SK-N-SH (cell line): ENCODE data around the gene NCAPH2. TPM values are rescaled to one million over a fixed set of nuclear protein-coding genes. Genes with fewer than 3 reads are reported as not detected.

Experiments
- CTCF ChIA-PET: fragments of 300-600, 350-600 bp; formaldehyde crosslinking; extraction: SDS; loops from one replicate; lab custom pipeline; 2021; lab: Yijun Ruan, JAX
- POLR2A ChIA-PET: fragments of 350-600 bp; sonication (Branson Sonifier 250); formaldehyde crosslinking; extraction: SDS; loops from one replicate; lab custom pipeline; 2020; ENCODE audit warnings: antibody characterized with exemption, inconsistent platforms; lab: Yijun Ruan, JAX
- DNase-seq: peaks from one replicate; pipeline ENCODE4 v3.0.0; 2012
- H2AFZ ChIP-seq: fragments of 200-600 bp; sonication (generic); 2 replicates; pipeline ENCODE4 v1.8.1; 2016; ENCODE audit warnings: antibody characterized with exemption, mild to moderate bottlenecking, low read depth
- H3F3A ChIP-seq: fragments of 200-600 bp; sonication (generic); replicated peaks from 2 replicates; pipeline ENCODE3; 2016; ENCODE audit warnings: antibody characterized with exemption, mild to moderate bottlenecking; ENCODE audit not compliant: insufficient read depth
- H3K27ac ChIP-seq, 2 experiments: fragments of 200-500 bp in 1 of 2; fragments of 200-600 bp in 1 of 2; sonication (Bioruptor generic) in 1 of 2; sonication (generic), shearing (Covaris generic) in 1 of 2; 2 replicates each; pipeline versions ENCODE4 v1.5.1 to v1.6.1; 2014 to 2016; ENCODE audit warnings: low read depth in 2 of 2, inconsistent platforms in 1 of 2, low read length in 1 of 2, mild to moderate bottlenecking in 1 of 2, mixed read lengths in 1 of 2
- H3K27me3 ChIP-seq: fragments of 200-600 bp; sonication (generic), shearing (Covaris generic); 2 replicates; pipeline ENCODE4 v1.6.1; 2016; ENCODE audit warnings: mixed run types; ENCODE audit not compliant: insufficient read depth
- H3K36me3 ChIP-seq, 2 experiments: fragments of 200-500 bp in 1 of 2; fragments of 200-600 bp in 1 of 2; sonication (Bioruptor generic) in 1 of 2; sonication (generic) in 1 of 2; replicated peaks in 1 of 2; 2 replicates each; pipeline versions ENCODE3 to v1.5.1; 2014 to 2016; ENCODE audit warnings: low read length in 1 of 2, mild to moderate bottlenecking in 1 of 2; ENCODE audit not compliant: insufficient read depth in 2 of 2, control insufficient read depth in 1 of 2
- H3K4me1 ChIP-seq, 2 experiments: fragments of 200-500 bp in 1 of 2; fragments of 200-600 bp in 1 of 2; sonication (Bioruptor generic) in 1 of 2; sonication (generic), shearing (Covaris generic) in 1 of 2; 2 replicates each; pipeline versions ENCODE4 v1.5.1 to v1.6.1; 2014 to 2016; ENCODE audit warnings: low read depth in 1 of 2, low read length in 1 of 2, mixed run types in 1 of 2; ENCODE audit not compliant: insufficient read depth in 2 of 2, control insufficient read depth in 1 of 2
- H3K4me2 ChIP-seq: fragments of 200-600 bp; sonication (generic), shearing (Covaris generic); 2 replicates; pipeline ENCODE4 v1.6.1; 2017; ENCODE audit warnings: mixed run types
- H3K4me3 ChIP-seq, 2 experiments: fragments of 200-500 bp in 1 of 2; fragments of 200-600 bp in 1 of 2; sonication (Bioruptor generic) in 1 of 2; sonication (generic), shearing (Covaris generic) in 1 of 2; 2 replicates each; pipeline versions ENCODE4 v1.5.1 to v1.8.1; 2014 to 2016; ENCODE audit warnings: low read depth in 2 of 2, inconsistent platforms in 1 of 2, low read length in 1 of 2, mild to moderate bottlenecking in 1 of 2, mixed read lengths in 1 of 2, moderate library complexity in 1 of 2
- H3K79me2 ChIP-seq: fragments of 200-600 bp; sonication (generic); 2 replicates; pipeline ENCODE4 v1.8.1; 2017; ENCODE audit warnings: mild to moderate bottlenecking; ENCODE audit not compliant: insufficient read depth
- H3K9ac ChIP-seq: fragments of 200-600 bp; sonication (generic); 2 replicates; pipeline ENCODE4 v1.6.1; 2017; ENCODE audit warnings: mixed run types
- H3K9me2 ChIP-seq: fragments of 200-600 bp; sonication (generic); 2 replicates; pipeline ENCODE4 v1.6.1; 2017; ENCODE audit warnings: mixed run types
- H3K9me3 ChIP-seq: fragments of 200-600 bp; sonication (generic); 2 replicates; pipeline ENCODE4 v1.6.1; 2017; ENCODE audit warnings: mixed run types, mild to moderate bottlenecking, moderate library complexity
- H4K20me1 ChIP-seq: fragments of 200-600 bp; sonication (generic); 2 replicates; pipeline ENCODE4 v1.6.1; 2017; ENCODE audit warnings: mild to moderate bottlenecking, mixed run types; ENCODE audit not compliant: insufficient read depth
- CHD2 ChIP-seq: fragments of 150-350 bp; IDR thresholded peaks from 2 replicates; pipeline ENCODE4 v1.6.1; 2018; ENCODE audit warnings: low read length; ENCODE audit not compliant: partially characterized antibody
- CTCF ChIP-seq: fragments of 200-600 bp; sonication (generic); IDR thresholded peaks from 2 replicates; pipeline ENCODE4 v1.6.1; 2017; ENCODE audit warnings: antibody characterized with exemption, mild to moderate bottlenecking, moderate library complexity
- ELF1 ChIP-seq: IDR thresholded peaks from 2 replicates; pipeline ENCODE4 v1.4.0; 2012
- EZH2phosphoT487 ChIP-seq: fragments of 200-600 bp; sonication (generic); IDR thresholded peaks from 2 replicates; pipeline ENCODE4 v1.6.1; 2017; ENCODE audit warnings: low read depth, mixed run types, mild to moderate bottlenecking, antibody characterized with exemption, moderate library complexity, borderline replicate concordance
- FOSL2 ChIP-seq: IDR thresholded peaks from 2 replicates; pipeline ENCODE4 v1.4.0; 2012; ENCODE audit warnings: low read depth, mild to moderate bottlenecking, moderate library complexity, borderline replicate concordance
- FOXJ3 ChIP-seq: sonication (generic); formaldehyde crosslinking; IDR thresholded peaks from 2 replicates; pipeline ENCODE4 v1.5.1; 2020; ENCODE audit warnings: mild to moderate bottlenecking, missing genetic modification reagents
- FOXM1 ChIP-seq: IDR thresholded peaks from 2 replicates; pipeline ENCODE4 v1.4.0; 2012; ENCODE audit warnings: low read depth, mild to moderate bottlenecking
- GATA2 ChIP-seq: sonication (generic); formaldehyde crosslinking; IDR thresholded peaks from 2 replicates; pipeline ENCODE4 v1.5.0; 2020; ENCODE audit warnings: mild to moderate bottlenecking, missing genetic modification reagents
- JUND ChIP-seq: IDR thresholded peaks from 2 replicates; pipeline ENCODE4 v1.4.0; 2012
- MXI1 ChIP-seq: IDR thresholded peaks from 2 replicates; pipeline ENCODE4 v1.6.1; 2012; ENCODE audit warnings: mild to moderate bottlenecking, low read depth, low read length, improper control_type of control experiment
- POLR2AphosphoS5 ChIP-seq: IDR thresholded peaks from 2 replicates; pipeline ENCODE4 v1.6.1; 2012; ENCODE audit warnings: low read depth, low read length
- RAD21 ChIP-seq: IDR thresholded peaks from 2 replicates; pipeline ENCODE4 v1.6.1; 2012; ENCODE audit warnings: mild to moderate bottlenecking, low read length
- RFX5 ChIP-seq: IDR thresholded peaks from 2 replicates; pipeline ENCODE4 v1.6.1; 2012; ENCODE audit warnings: mild to moderate bottlenecking, improper control_type of control experiment, low read length
- RXRA ChIP-seq: IDR thresholded peaks from 2 replicates; pipeline ENCODE4 v1.4.0; 2012; ENCODE audit warnings: low read depth, mild to moderate bottlenecking, borderline replicate concordance
- SMC3 ChIP-seq: IDR thresholded peaks from 2 replicates; pipeline ENCODE4 v1.6.1; 2012; ENCODE audit warnings: low read depth, low read length, improper control_type of control experiment
- TAF1 ChIP-seq: IDR thresholded peaks from 2 replicates; pipeline ENCODE4 v1.6.1; 2012; ENCODE audit warnings: low read depth, mild to moderate bottlenecking, low read length, moderate library complexity, borderline replicate concordance
- TCF12 ChIP-seq: IDR thresholded peaks from 2 replicates; pipeline ENCODE4 v1.4.0; 2012
- USF1 ChIP-seq: IDR thresholded peaks from 2 replicates; pipeline ENCODE4 v1.4.0; 2012; ENCODE audit warnings: low read depth, borderline replicate concordance
- USF2 ChIP-seq: fragments of 150-350 bp; IDR thresholded peaks from 2 replicates; pipeline ENCODE4 v1.6.1; 2017; ENCODE audit warnings: antibody characterized with exemption, low read length, low read depth, borderline replicate concordance
- ZBTB33 ChIP-seq: IDR thresholded peaks from 2 replicates; pipeline ENCODE4 v1.4.0; 2012; ENCODE audit warnings: low read depth, borderline replicate concordance
- WGBS: methylation state at CpG from one replicate; pipeline ENCODE4 v1.1.6; 2017; ENCODE audit warnings: low lambda C conversion rate; 5-methylcytosine and 5-hydroxymethylcytosine counted together
- polyA plus RNA-seq, 3 experiments: library from polyadenylated mRNA; depleted of rRNA; stranded (reverse); fragments of >200 nt; gene quantifications; 2 replicates each; pipeline ENCODE4 v1.2.3, GENCODE V29; 2012

Gene NCAPH2
- polyA plus RNA-seq, 1 of the 3 experiments (the other 2 are of a cell fraction): 22.4 TPM

- Histone ChIP-seq H4K20me1 (no peaks in the 10 kb centered on the region), H3K4me2 (no peak overlapping the region), H3K79me2 (no peaks in the 10 kb centered on the region), H3K4me3 (no peak overlapping the region), H3K9me3 (no peaks in the 10 kb centered on the region), H3K4me1 (no peaks in the 10 kb centered on the region), H3K36me3 (peaks cover 0 to 53% of the 10 kb centered on the region in 2 experiments), H3F3A (no peaks in the 10 kb centered on the region), H3K27me3 (no peaks in the 10 kb centered on the region), H3K27ac (no peak overlapping the region), H3K9me2 (no peaks in the 10 kb centered on the region), H2AFZ (no peak overlapping the region), H3K9ac (no peak overlapping the region)
- POLR2A ChIA-PET: no interaction called here
- CTCF ChIA-PET: interaction anchor here (0.9 to 1.6 kb wide), 3 partner anchors 43 to 52 kb away, joined by 3 to 5 read pairs (median 3); partner anchors contain the start of gene SCO2
- DNase-seq: no peak
- no peak for TF ChIP-seq TCF12
- no peak for TF ChIP-seq CTCF
- TF ChIP-seq ZBTB33: no peak
- no peak for TF ChIP-seq USF2
- no peak for TF ChIP-seq EZH2phosphoT487
- TF ChIP-seq RXRA: no peak
- no peak for TF ChIP-seq FOXJ3 (CRISPR knock-in tag)
- TF ChIP-seq FOXM1: no peak
- no peak for TF ChIP-seq MXI1
- no peak for TF ChIP-seq USF1
- TF ChIP-seq POLR2AphosphoS5: no peak
- TF ChIP-seq TAF1: no peak
- TF ChIP-seq CHD2: no peak
- no peak for TF ChIP-seq RFX5
- TF ChIP-seq ELF1: no peak
- TF ChIP-seq RAD21: no peak
- TF ChIP-seq FOSL2: no peak
- no peak for TF ChIP-seq SMC3
- TF ChIP-seq JUND: no peak
- TF ChIP-seq GATA2 (CRISPR knock-in tag): no peak
- WGBS: 90% methylated on average over 2 of the region's 8 CpGs
These were observed 61.0 kb downstream of the NCAPH2 start for GRCh38 chr22:50569041-50569459.
